HS-27A (cell line): ENCODE results near the gene DSP.

ENCODE experiments used
- DNase-seq: peaks from one replicate; pipeline ENCODE4 v3.0.0-alpha.2; 2012; ENCODE audit warnings: low read depth, missing footprints

DSP gene

DNA sequence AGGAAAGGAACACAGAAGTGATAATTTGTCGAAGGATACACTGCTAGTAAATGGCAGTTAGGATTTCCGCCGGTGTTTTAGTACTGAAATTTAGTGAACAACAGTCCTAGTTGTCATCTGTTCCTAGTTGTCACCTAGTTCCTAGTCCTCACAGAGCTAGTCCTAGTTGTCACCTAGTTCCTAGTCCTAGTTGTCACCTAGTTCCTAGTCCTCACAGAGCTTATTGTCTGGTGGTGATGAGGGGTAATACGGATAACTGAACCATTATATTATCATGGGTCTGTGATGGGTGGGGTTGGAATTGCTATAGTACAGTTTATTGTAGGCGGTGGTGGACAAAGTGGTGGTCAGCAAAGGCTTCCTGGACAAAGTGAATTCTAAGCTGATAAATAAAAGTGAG is 50.3 kb downstream of the DSP start:
- DNase-seq: no peak

DNA sequence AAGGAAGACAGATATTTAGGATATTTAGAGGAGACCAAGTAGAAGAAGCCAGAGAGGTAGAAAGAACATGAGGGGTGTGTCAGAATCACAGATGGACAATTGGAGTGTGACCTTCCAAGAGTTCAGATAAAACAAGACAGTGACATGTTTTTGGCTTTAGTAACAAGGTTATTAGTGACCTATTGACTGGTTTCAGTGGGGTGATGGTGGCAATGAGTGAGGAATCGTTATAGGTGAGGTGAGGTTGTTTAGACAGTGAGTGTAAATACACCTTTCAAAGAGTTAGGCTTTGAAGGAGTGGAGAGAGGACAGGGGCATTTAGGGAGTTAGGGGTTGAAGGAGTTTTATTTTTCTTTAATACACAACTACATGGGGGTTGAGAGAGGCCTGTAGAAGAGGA is 51.8 kb downstream of the DSP start:
- DNase-seq: no peak

DNA sequence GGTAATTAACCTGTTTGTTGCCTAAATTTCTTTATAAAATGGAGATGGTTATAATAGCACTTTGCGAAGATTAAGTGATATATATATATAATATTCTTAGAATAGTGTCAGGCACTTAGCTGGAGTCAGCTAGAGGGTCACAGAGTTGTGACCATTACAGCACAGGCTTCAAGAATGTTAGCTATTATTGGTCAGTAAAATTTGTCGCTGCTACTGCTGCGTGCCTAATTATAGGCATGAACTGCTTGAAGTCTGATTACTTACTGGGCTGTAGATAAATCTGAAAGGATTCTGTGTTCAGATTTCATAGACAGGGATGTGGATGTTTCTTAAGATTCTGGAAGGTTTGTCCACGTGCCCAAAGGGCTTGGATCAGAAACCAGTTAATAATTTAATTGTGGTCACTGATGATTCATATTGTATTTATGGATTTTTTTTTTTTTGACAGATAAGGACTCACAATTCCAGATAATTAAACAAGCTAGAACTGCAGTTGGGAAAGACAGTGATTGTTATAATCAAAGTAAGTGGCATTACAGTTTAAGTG is 53.2 kb downstream of the DSP start:
- DNase-seq: no peak

DNA sequence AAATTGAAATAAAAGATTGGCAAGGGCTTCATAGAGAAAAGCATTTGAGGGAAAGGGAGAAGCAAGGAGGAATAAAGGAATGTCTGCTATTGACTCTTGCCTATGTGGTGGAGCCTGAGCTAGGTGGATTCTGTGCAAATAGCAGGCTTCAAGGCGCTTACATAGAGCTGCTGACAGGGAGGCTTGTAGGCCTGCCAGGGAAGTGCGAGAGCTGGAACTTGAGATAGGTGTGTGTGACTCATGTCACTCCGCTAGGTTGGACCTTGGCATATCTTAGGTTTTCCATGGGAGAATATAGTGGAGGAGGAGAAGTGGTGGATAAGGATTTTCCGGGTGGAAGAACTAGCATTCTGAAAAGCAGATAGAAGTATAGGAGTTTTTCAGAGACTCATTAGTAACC is 62.5 kb downstream of the DSP start:
- DNase-seq: no peak

DNA sequence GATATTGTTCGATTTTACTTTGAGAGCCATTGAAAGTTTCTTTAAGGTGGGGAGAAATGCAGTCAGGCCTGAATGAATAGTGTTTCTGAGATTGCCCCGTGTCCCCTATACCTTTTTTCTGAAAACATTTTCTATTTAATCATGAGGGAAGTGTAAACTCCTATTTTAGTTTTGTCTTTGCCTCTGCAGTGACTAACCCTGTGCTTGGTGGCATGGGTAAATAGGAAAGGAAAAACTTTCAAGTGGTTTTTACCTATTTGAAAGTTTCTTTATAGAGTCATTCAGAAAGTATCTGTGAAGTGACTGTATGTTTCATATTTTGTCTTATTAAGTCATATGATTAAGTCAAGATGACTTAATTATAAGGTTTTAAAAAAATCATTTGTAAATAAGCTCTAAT is 63.0 kb downstream of the DSP start:
- DNase-seq: no peak

DNA sequence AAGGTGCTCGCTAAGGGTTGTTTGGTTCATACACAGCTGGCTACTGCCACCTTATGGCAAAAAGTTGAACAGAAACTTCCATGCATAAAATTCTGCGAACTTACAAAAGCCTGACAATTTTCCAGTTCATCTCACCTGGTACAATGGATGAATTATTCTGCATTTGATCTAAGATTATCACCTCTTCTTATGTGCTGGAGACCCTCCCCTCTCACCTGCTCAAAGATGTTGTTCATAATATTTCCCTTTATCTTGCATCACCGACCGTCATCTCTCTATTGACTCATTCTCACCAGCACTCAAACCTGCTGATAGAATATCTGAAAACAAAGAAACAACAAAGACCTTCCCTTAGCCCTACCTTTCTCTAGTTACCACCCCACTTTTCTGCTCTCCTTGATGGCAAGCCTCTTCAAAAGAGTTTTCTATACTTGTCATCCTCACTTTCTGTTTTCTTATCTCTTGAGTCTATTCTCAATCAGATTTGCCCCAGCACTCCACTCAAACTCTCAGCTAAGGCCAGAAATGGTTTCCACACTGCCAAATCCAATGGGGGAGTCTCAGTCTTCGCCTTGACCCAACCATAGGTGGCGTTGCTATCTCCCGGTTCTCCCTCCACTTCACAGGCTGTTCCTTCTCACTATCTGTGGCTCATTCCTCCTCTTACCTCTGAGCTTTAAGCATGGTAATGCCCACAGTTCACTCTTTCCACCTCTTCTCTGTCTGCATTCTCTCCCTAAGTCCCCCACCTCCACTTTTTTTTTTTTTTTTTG is 74.3 kb downstream of the DSP start:
- DNase-seq: no peak

DNA sequence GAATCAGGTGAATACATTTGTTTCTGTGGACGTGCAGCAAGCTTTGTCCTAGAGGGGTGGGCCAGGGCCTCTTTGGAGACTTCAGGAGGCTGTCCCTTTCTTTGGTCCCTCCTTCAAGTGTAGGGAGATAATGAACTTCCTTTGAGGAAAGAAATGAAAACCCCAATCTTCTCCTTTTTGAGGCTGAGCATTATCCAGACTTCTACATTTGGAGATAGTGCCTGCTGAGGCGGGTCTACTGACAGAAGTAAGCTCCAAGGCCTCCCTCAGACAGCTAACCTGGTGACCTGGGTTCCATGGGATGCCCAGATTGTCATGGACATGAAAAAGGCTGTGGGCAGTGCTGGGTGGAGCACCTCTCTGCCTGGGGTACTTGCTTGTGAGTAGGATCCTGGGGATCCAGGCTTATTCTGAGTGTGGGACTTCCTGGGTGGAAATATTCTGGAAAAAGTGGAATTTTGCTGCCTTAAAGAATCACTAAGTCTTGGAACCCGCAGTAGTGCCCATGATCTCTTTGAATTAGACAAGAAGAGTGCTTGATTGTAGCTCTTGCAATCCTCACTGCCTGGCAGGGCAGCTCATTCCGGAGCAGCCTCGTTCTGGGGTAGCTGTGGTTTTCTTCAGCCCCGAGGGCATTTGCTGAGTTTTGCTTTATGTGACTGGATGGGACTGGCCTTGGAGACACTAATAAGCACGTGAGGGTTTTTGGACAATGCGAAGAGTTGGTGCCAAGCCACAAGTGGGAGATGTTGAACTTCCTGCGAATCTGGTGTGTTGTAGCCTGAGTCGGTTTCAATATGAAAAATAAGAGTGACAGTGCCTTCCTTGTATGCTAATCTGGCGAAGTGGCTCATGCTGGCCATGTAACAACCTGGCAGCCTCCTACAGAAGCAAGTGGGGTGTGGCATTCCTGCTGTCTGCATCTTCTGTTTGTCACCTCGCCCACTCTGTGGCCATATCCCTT is 76.6 kb downstream of the DSP start:
- no peak for DNase-seq

DNA sequence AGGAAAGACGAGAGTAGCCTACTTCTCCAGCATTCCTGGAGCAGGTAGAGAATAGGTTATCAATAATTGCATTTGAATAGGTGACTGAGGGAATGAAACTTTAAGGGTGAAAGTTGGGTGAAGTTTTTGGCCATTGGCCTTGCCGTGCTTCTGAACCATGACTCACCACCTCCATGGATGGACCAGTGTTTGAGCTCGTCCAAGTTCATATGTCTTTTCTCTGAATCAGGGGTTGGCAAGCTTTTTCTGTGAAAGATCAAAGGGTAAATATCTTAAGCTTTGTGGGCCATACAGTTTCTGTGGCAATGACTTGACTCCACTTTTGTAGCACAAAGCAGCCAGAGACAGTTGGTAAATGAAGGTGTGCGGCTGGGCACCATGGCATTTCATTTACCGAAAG is 80.3 kb downstream of the DSP start:
- DNase-seq: no peak

DNA sequence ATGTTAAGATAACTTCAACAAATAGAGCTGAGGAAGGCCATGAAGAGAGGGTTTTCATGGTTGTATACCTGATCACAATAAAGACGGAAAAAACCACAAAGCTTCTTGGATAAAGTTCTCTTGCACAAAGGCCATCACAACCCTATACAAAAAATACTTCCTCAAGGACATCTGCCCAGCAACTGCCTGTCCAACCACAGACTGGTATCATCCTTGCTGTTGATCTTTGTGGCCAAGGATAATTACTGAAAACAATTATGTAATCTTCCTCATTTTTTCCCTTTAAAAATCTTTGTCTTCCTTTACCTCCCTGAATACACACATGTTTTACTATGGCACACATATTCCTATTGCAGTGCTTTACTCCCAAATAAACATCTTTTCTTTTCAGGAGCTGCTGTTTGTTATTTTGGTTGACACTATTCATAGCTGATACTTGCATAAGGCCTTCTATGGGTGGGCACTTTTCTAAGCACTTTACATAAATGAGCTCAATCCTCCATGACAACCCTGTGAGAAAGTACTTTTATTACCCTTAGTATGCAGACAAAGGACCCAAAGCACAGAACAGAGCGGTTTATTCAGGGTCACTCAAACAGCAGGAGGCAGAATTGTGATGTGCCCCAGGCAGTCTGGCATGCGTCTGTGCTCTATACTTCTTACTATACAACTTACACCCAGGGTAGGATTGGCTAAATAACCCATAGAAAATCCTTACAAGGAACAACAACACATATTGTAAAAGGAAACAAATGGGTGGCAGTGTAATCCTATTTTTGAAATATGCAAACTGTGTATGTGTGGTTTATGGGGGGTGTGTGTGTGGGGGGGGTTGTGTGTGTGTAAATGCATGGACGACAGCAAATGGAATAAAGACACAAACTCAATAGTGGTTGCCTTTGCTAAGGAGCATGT is 83.6 kb downstream of the DSP start:
- no peak for DNase-seq

DNA sequence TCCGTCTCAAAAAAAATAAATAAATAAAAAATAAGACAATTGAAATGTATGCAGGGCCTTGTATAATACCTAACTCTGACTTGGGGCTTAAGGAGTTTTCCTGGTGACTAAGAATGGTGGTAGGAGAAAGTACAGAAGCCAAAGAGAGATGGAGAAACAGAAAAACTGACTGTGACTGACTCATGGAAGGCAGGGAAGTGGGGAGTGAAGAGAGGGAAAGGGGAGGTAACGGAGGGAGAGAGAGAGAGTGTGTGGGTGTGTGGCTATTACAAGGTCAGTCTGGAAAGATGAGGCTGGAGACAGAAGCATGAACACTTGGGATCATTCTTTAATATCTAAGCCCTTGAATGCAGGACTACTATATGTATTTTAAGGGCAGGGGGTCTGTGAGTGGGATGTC is 87.0 kb downstream of the DSP start:
- no peak for DNase-seq

DNA sequence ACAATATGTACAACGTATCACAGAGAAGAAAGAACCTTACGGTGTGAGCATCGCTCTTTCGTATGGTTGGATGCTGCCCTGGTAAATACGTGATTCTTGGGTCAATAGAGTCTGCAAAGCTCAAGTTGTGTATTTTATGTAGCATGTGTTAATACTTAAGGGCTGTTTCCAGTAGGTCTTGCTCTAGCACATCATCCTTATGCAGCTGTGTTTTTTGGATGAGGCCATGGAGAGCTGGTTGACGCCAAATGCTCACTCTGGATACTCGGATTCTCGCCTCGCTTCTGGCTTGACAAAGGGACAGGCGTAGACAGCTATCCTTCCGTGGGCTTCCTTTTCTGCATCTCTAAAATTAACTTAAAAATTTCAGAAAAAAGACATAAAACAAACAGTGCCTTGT is 87.4 kb downstream of the DSP start:
- DNase-seq: no peak

DNA sequence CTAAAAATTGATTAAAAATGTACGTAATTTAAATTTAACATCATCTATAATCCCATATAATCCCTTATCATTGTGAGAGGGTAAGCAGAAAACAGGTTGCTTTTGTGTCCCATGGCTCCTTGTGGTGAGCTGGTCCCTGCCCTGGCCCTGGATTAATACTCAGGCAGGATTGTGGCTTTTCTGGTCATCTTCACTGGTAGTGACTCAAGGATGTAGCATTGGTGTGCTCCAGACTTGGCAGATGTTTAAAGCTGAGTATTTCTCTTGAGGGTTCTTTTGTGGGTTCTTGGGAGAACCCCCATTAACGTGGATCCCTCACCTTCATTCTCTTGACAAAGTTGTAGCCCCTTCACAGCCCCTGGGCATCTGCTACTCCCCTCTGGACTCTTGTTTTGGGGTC is 87.8 kb downstream of the DSP start:
- DNase-seq: no peak

DNA sequence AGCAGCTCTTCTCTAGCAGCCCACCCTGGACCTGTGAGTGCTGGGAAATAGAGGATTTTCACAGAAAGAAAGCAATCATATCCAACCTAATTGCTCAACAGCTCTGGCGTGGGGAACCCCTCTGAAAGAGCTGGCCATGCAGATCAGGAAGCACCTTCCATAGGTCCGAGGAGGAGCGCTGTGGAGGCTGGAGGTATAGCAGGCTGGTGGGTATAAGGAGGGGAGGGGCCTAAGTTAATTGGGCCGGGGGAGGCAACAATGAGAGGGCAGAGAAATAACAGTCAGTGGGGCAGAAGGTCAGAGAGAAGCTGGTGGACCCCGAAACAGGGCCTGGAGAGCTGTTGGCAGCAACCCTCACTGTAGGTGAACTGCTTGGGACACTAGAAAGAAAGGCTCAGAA is 89.3 kb downstream of the DSP start:
- DNase-seq: no peak

DNA sequence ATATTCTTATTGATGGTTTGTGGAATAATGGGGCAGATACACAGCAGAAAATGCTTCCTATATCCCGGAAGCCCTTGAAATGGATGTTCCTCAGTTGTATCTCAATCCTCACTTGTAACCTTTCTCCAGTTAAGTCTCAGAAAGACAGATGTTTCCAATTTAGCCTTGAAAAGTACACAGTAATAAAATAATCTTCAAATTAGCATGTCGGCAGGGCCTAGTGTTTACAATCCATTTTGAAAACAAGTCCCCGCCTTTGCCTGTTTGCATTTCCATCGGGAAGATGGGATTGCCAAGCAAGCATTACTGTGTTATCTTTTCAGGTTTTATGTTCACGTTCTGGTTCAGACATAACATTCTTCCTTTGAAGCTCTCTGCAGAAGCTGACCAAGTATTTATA is 90.0 kb downstream of the DSP start:
- DNase-seq: no peak

DNA sequence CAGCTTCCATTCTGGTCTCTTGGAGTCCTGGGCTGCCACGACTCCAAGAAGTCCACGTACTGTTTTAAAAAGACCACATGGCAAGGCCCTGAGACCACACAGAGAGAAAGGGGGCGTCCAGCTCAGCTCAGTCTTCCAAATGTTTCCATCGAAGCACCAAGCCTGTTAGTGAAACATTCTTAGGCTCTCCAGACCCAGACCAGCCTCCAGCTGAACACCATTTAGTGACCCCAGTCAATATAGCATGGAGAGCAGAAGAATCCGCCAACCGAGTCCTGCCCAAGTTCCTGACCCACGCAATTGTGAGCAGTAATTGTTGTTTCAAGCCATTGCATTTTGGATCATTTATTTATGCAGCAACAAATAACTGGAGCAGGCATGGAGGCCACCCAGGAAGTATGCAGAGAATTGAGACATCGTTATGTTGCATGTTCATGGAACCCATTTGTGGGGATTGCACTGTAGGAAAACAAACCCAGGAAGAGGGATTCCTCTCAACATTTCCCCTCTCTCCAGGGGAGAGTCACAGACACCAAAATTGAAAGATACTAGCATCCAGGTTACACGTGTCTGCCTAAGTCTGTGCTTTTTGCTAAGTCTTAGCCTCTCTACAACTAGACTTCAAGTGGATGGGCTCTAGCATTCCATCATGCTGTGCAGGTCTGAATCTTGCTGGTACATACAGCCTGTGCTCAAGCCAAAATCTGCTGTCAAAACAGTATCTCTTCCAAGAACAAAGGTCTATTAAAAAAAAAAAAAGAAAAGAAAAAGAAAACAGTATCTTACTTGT is 91.2 kb downstream of the DSP start:
- no peak for DNase-seq

DNA sequence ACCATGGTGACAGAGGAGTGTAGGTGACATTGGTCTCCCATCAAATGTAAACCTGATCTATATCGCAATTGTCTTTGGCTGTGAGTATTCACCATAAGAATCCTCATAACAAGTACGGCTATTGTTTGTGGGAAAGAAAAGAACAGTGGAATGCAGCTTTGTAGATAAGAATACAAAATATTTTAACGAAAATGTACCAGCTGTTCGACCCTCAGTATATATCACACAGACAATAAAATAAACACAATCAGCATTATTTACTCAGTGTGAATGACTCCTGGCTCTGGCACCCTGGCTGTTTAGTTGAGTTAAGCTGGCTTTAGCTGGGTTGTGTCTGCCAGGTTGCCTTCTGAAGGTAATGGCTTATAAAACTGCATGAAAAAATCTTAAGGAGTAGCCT is 91.9 kb downstream of the DSP start:
- DNase-seq: no peak

DNA sequence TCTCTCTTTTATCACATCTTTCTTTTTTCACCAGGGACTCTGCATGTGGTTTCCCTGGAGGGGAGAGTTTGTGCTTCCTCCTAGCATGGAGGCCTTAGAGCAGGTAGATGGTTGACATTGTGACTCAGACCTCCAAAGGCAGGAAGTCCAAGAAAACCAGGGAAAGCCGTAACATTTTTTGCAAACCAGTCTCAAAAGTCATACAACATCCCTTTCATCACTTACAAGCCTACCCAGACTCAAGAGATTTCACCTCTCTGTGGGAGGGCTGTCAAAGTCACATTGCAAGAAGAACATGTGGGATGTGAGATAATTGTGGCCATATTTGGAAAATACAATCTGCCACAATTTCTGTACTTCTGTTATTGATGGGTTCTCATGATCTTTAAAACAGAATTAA is 94.7 kb downstream of the DSP start:
- no peak for DNase-seq
